ENCODE measurements around the gene NUDC.

The NUDC gene

DNA sequence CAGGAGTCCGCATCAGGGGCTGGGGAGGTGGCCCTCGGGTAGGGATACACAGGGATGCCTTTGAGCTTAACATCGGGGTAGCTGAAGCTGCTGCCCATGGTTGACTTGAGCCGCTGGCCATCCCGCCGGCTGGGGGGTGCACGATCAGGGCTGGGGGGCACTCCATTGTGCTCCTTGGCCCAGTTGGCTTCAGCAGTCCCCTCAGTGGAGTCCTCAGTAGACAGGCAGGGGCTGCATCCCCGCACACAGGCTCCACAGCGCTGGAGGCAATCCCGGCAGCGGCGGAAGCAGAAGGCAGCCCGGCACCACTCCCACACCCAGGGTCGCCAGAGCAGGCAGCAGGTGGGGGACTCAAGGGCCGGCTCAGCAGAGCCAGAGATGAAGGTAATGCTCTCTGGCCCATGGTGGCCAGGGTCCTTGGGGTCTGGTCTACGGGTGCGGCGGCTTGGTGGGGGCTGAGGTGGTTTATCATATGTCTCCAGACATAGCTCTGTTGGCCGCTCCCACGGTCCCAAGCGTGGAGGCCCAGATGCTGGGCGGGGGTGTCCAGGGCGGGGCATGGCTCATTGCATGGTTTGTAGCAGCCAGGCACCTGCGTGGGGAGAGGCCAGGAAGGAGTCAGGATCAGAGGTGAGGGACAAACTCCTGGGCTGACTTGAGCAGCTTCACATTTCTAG, 30.4 kb downstream of the NUDC start:
- H2AFZ ChIP-seq, result no peak overlapping the region

GRCh38 chr1:26953374-26953773, 31.8 kb downstream of the NUDC start:
- H3K4me1 ChIP-seq, result no peaks in the 10 kb centered on the region

More for the DNA sequence above, 30.4 kb downstream of the NUDC start:
- no peaks in the 10 kb centered on the region for H3K4me1 ChIP-seq
- no peak overlapping the region for H3K4me2 ChIP-seq (ENCODE audit: low read length)
- H3K27me3 ChIP-seq (ENCODE audit: control insufficient read depth, insufficient read depth, low read length), result no peaks in the 10 kb centered on the region
- H3K9me3 ChIP-seq (ENCODE audit: control insufficient read depth, low read length), result no peaks in the 10 kb centered on the region
- TF ChIP-seq CTCF (IDR thresholded peaks at IDR 0.05), result no peak
- H3K27ac ChIP-seq, result no peak overlapping the region
- H3K9ac ChIP-seq, result no peak overlapping the region
- H3K36me3 ChIP-seq (ENCODE audit: control insufficient read depth, insufficient read depth, low read length), result no peaks in the 10 kb centered on the region
- no peak overlapping the region for H3K4me3 ChIP-seq (ENCODE audit: low read depth, low read length)
- peaks cover 2% of the 10 kb centered on the region for H3K79me2 ChIP-seq

GRCh38 chr1:26956321-26956720, 34.8 kb downstream of the NUDC start:
- H3K4me1 ChIP-seq, result no peaks in the 10 kb centered on the region
- no peak overlapping the region for H3K4me3 ChIP-seq (ENCODE audit: low read depth, low read length)
- H3K4me2 ChIP-seq (ENCODE audit: low read length), result no peak overlapping the region
- TF ChIP-seq CTCF (IDR thresholded peaks at IDR 0.05), result no peak
- H3K36me3 ChIP-seq (ENCODE audit: control insufficient read depth, insufficient read depth, low read length), result no peaks in the 10 kb centered on the region
- H3K27ac ChIP-seq, result no peak overlapping the region
- no peak overlapping the region for H2AFZ ChIP-seq
- H3K79me2 ChIP-seq, result peaks cover 4% of the 10 kb centered on the region
- no peaks in the 10 kb centered on the region for H3K9me3 ChIP-seq (ENCODE audit: control insufficient read depth, low read length)
- no peak overlapping the region for H3K9ac ChIP-seq
- H3K27me3 ChIP-seq (ENCODE audit: control insufficient read depth, insufficient read depth, low read length), result no peaks in the 10 kb centered on the region

More at GRCh38 chr1:26953374-26953773, 31.8 kb downstream of the NUDC start:
- H3K4me3 ChIP-seq (ENCODE audit: low read depth, low read length), result no peak overlapping the region
- no peak overlapping the region for H2AFZ ChIP-seq
- H3K79me2 ChIP-seq, result peaks cover 2% of the 10 kb centered on the region
- no peaks in the 10 kb centered on the region for H3K36me3 ChIP-seq (ENCODE audit: control insufficient read depth, insufficient read depth, low read length)
- no peak overlapping the region for H3K4me2 ChIP-seq (ENCODE audit: low read length)
- H3K9me3 ChIP-seq (ENCODE audit: control insufficient read depth, low read length), result no peaks in the 10 kb centered on the region
- H3K27ac ChIP-seq, result no peak overlapping the region
- H3K9ac ChIP-seq, result no peak overlapping the region
- H3K27me3 ChIP-seq (ENCODE audit: control insufficient read depth, insufficient read depth, low read length), result no peaks in the 10 kb centered on the region
- TF ChIP-seq CTCF (IDR thresholded peaks at IDR 0.05), result no peak

- Histone ChIP-seq H3K27ac (no peak overlapping the region), H3K9me3 (ENCODE audit: control insufficient read depth, low read length) (no peaks in the 10 kb centered on the region), H3K4me1 (no peaks in the 10 kb centered on the region), H3K27me3 (ENCODE audit: control insufficient read depth, insufficient read depth, low read length) (no peaks in the 10 kb centered on the region), H3K4me3 (ENCODE audit: low read depth, low read length) (no peak overlapping the region), H3K36me3 (ENCODE audit: control insufficient read depth, insufficient read depth, low read length) (no peaks in the 10 kb centered on the region), H2AFZ (no peak overlapping the region), H3K4me2 (ENCODE audit: low read length) (no peak overlapping the region), H3K79me2 (peaks cover 2% of the 10 kb centered on the region), H3K9ac (no peak overlapping the region)
- TF ChIP-seq CTCF (IDR thresholded peaks at IDR 0.05), result no peak
Observed at GRCh38 chr1:26957306-26957705, 35.8 kb downstream of the NUDC start.

DNA sequence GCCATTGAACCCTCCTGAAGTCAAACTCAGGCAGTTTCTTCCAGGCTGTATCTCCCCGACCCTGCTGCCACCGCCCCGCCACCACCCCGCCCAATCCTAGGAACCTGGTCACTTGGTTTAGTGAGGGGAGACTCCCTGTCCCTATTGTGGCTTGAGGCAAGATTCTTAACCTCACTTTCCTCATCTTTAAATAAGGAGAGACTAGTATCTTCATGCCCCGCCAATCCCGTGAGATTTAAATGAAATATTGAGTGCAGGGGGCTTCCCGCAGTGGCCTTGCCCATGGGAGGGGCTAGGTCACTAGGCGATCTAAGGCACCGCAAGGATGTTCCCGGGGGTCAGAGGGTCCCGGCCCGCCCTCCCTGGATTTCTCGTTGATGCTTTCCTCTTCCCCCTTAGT, 37.7 kb downstream of the NUDC start:
- H3K9ac ChIP-seq, result no peak overlapping the region
- no peaks in the 10 kb centered on the region for H3K27me3 ChIP-seq (ENCODE audit: control insufficient read depth, insufficient read depth, low read length)
- no peaks in the 10 kb centered on the region for H3K4me1 ChIP-seq
- no peak overlapping the region for H3K27ac ChIP-seq
- TF ChIP-seq CTCF (IDR thresholded peaks at IDR 0.05), result no peak
- H3K36me3 ChIP-seq (ENCODE audit: control insufficient read depth, insufficient read depth, low read length), result no peaks in the 10 kb centered on the region
- no peak overlapping the region for H2AFZ ChIP-seq
- peak overlapping the region; percentile 76 for H3K4me3 ChIP-seq (ENCODE audit: low read depth, low read length)
- H3K79me2 ChIP-seq, result peaks cover 2% of the 10 kb centered on the region
- H3K9me3 ChIP-seq (ENCODE audit: control insufficient read depth, low read length), result no peaks in the 10 kb centered on the region
- peak overlapping the region; percentile 87 for H3K4me2 ChIP-seq (ENCODE audit: low read length)
